Mononuclear cell (primary cell): ENCODE measurements around the gene HIVEP3. TPM values are rescaled to one million over a fixed set of nuclear protein-coding genes. Genes with fewer than 3 reads are reported as not detected.
A peak's percentile ranks its signal among the peaks of the same experiment; 100 is the strongest.

ENCODE experiments used
- H3K27me3 ChIP-seq: 2 replicates; pipeline ENCODE4 v1.6.0; 2011; ENCODE audit warnings: low read length, control low read depth; ENCODE audit not compliant: insufficient read depth
- H3K4me1 ChIP-seq: 2 replicates; pipeline ENCODE4 v1.5.1; 2011; ENCODE audit warnings: mild to moderate bottlenecking, low read length, control low read depth; ENCODE audit not compliant: insufficient read depth
- H3K4me3 ChIP-seq: 2 replicates; pipeline ENCODE4 v1.5.1; 2011; ENCODE audit warnings: mild to moderate bottlenecking, low read length, moderate library complexity
- H3K9me3 ChIP-seq: 2 replicates; pipeline ENCODE4 v1.5.1; 2011; ENCODE audit warnings: low read depth, mild to moderate bottlenecking, control low read depth, low read length
- total RNA-seq: library from RNA; depleted of rRNA; stranded (reverse); fragments of >200 nt; gene quantifications from one replicate; pipeline ENCODE4 v1.2.3, GENCODE V29; 2012

The HIVEP3 gene
- total RNA-seq, 1 donor = 3.9 TPM

DNA sequence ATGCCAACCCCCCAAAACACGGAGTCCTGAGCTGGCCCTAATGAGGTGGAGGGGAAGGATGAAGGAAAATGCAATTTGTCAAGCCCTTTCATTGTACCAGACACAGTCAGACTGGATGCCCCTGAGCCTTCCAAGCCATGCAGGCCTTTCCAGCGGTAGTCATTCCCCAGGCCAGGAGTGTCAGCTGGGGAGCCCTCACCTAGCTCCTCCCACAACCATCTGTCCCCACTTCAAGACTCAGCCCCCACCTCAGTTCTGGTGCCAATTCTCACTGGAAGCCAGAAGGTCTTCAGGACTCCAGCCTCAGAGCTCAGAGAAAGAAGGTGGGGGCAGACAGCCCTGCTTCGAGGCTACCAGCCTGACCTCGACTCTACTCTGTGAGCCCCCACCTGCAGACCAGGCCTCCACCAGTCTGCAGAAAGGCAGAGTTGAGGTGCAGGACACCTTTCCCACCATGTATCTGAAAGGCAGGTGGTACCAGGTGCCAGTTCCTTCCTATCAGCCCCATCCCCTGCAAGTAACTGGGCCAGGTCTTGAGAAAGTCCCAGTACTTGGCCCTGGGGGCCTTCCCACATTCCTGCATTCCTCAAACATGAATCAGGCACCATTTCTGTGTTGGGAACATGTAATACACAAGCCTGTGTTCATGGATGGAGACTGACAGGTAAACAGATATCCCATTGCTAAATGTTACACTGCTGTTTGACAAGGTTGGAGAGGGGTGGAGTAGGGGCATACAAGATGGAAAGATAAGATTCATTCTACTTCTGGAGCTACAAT lies 253.7 kb downstream of the HIVEP3 start:
- Histone ChIP-seq H3K9me3 (no peaks in the 10 kb centered on the region), H3K4me3 (no peak overlapping the region), H3K4me1 (peaks cover 52% of the 10 kb centered on the region), H3K27me3 (no peaks in the 10 kb centered on the region)

DNA sequence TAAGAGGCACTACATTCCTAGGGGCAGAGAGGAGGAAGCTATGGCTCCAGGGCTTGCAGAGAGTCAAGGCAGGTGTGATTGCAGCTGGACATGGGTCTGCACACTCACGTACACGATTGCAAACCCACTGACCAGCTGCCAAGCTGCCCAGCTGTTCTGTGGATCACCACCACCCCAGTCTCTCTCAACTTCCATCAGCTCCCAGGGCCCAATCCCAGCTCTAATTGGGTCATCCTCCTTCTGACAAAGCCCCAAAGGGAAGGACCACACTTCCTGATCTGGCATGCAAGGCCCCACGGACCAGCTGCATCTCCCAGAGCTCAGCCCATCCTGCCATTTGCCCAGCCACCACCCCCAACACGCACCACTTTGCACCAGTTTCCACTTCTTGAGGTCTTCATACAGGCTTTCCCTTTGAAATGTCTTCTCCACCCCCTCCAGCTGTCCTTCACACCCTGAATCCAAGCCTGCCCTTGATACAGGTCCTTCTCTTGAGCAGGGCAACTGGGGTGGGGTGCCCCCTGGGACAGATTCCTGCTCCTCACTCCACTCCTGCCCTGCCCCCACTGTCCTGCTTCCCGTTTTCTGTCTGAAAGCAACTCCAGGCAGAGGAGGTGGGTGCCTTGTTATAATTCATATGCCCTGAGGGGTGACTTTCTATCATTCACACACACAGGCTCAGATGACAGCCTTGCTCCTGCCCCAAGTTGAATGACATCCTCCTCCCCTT lies 254.9 kb downstream of the HIVEP3 start:
- Histone ChIP-seq H3K4me1 (peaks cover 63% of the 10 kb centered on the region), H3K9me3 (no peaks in the 10 kb centered on the region), H3K27me3 (no peaks in the 10 kb centered on the region), H3K4me3 (no peak overlapping the region)

DNA sequence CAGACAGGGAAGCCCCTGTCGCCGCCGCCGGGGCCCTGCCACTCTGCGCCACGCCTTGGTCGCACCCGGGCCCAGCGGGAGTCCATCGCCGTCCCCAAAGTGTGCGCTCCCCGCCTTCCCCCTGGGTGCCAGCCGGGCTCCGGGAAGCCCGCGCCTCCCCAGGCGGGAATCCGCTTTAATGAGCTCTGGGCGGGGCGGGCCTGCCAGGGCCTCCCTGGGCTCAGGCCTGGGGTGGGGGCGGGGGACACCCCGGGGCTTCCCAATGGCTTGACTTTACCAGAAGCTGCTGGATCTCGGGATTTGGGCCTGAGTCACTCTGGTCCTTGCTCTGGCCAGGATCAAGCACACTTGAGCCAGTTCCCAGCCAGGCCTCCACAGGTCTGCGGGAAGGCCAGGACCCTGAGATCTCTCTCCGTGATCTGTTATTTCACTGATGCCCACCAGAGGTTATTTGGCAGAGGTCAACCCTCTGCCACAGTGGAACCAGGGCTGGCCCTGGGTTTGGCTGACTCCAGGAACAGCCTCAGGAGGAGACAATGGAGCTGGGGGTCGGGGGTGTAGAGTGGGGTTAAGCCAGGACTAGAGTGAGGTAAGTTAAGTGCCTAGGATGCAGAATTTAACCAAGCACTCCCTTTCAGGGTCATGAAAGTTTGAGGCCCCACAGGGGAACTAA lies 255.8 kb downstream of the HIVEP3 start:
- peaks cover 70% of the 10 kb centered on the region for H3K4me1 ChIP-seq
- peak overlapping the region; percentile 37 for H3K4me3 ChIP-seq
- no peaks in the 10 kb centered on the region for H3K9me3 ChIP-seq
- H3K27me3 ChIP-seq = no peaks in the 10 kb centered on the region

DNA sequence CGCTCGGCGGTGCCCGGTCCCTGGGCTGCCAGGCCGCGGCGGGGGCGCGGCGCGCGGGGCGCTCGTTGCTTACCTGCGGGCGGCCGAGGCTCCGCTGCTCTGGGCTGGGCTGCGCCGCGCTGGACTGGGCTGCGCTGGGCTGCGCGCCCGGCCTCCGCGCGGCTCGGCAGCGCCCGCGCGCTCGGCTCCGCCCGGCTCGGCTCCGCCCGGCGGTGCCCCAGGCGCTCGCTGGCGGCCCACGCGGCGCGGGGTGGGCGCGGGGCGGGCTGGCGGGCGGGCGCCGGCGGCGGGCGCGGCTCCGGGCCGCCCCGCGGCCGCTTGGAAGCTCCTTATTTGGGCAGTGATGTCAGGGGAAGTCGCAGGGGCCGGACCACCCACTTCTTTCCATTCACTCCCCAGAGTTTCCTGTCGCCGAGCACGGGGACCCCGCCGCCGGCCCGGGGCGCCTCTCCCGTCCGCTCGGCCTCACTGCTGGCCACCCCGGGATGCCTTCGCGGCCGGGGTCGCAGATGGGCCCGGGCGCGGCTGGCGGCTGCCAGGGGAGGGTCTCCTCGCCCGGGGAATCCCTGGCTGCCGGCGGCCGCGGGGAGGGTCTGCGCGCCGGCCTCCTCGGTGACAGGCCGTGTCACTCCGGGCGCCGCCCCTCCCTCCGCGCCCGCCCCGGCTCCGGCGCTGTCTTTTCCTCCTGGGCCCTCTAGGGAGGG lies 256.5 kb downstream of the HIVEP3 start:
- Histone ChIP-seq H3K9me3 (no peaks in the 10 kb centered on the region), H3K4me3 (peak overlapping the region; percentile 53), H3K27me3 (no peaks in the 10 kb centered on the region), H3K4me1 (peaks cover 70% of the 10 kb centered on the region)

DNA sequence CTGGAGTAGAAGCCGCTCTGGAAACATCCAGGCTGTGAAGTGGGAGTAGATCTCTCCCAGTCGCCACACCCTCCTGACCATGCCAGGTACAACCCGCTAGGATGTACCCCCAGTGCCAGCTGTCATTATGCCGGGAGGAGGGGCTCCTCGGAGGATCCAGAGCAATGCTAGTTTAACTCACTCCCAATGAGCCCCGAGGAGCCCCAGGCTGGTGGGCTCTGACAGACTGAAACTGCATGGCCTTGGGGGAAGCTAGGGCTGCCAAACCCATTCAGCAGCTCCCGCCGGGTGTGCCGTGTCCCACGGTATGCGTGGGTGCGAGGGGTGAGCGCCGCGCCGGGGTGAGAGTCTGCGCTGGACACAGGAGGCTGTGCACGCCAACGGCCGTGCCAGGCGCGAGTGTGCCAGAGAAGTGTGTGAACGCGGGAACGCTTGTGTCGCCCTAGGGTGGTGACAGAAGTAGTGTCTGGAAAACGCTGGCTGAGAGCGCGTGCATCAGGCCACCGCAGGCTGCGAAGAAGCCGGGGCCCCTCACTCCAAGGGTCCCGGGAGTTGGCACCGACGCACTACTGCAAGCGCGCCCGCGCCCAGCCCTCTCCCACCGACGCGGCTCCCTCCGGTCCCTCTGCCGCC lies 257.2 kb downstream of the HIVEP3 start:
- Histone ChIP-seq H3K27me3 (no peaks in the 10 kb centered on the region), H3K4me3 (peak overlapping the region; percentile 53), H3K9me3 (no peaks in the 10 kb centered on the region), H3K4me1 (peaks cover 70% of the 10 kb centered on the region)

DNA sequence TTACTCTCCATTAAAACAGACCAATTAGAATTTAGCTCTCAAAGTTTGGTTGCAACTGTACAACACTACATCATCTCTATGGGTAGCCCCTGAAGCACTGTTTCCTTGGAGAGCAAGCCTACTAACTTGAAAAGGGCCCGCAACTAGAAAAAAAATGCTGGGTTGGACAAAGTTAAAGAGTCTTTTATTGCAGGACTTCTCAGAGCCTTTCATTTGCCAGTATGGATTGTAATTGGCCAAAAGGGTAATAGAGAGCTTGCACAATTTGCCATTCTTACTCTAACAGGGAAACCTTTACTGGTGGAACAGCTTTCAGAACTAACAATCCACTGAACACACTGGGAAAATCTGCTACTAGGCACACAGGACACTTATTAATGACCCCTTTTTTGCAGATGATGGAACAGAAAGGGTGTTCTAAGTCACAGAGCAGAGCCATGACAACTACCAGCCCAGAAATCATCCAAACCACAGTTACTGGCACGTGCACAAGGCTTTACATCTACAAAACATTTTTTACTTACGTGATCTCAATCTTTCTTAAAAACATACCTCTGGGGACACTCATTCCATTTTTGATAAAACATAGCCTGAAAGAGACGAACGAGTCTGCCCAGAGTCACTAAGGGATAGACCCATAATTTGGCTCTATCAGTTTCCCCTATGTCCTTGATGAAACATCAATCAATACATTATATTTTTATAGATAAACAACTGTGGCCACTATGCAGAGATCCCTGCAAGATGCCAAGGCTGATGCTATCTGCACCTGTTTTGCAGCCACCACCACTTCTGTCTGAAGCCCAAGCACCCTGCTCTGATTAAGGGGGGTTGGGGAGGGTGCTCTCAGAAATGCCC lies 257.9 kb downstream of the HIVEP3 start:
- H3K4me1 ChIP-seq = peaks cover 75% of the 10 kb centered on the region
- peak overlapping the region; percentile 53 for H3K4me3 ChIP-seq
- H3K27me3 ChIP-seq = no peaks in the 10 kb centered on the region
- H3K9me3 ChIP-seq = no peaks in the 10 kb centered on the region

DNA sequence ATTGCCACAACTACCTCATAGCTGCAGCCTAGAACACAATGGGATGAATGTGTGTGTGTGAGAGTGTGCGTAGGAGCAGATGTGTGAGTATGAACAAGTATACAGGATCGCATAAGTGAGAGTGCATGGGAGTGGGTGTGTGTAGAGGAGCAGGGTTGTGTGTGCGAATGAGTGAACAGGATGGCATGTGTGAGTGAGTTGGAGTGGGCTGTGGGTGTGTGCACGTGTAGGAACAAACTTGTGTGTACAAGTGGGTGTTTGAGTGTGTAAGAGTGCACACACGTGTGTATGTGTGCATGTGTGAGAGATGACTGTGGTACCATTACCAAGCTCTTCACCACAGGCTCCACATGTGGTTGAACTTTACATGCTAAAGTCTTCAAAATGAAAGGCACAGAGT lies 258.8 kb downstream of the HIVEP3 start:
- H3K27me3 ChIP-seq = no peaks in the 10 kb centered on the region
- no peaks in the 10 kb centered on the region for H3K9me3 ChIP-seq
- peaks cover 78% of the 10 kb centered on the region for H3K4me1 ChIP-seq
- H3K4me3 ChIP-seq = no peak overlapping the region

DNA sequence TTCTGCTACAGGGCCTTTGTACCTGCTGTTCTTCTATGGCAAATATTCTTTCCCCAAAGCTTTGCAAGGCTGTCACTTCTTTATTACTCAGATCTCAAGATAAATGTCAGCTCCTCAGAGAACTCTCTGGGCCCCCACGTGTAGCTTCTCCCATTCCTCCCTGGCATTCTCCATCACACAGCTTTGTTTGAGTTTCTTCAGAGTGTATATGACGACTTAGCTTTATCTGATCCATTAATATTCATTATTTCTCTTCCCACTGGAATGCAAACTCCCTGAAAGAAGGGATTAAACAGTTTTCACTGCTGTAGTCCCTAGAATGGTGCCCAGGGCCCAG lies 259.6 kb downstream of the HIVEP3 start:
- no peak overlapping the region for H3K4me3 ChIP-seq
- H3K4me1 ChIP-seq = peaks cover 75% of the 10 kb centered on the region
- no peaks in the 10 kb centered on the region for H3K9me3 ChIP-seq
- no peaks in the 10 kb centered on the region for H3K27me3 ChIP-seq

DNA sequence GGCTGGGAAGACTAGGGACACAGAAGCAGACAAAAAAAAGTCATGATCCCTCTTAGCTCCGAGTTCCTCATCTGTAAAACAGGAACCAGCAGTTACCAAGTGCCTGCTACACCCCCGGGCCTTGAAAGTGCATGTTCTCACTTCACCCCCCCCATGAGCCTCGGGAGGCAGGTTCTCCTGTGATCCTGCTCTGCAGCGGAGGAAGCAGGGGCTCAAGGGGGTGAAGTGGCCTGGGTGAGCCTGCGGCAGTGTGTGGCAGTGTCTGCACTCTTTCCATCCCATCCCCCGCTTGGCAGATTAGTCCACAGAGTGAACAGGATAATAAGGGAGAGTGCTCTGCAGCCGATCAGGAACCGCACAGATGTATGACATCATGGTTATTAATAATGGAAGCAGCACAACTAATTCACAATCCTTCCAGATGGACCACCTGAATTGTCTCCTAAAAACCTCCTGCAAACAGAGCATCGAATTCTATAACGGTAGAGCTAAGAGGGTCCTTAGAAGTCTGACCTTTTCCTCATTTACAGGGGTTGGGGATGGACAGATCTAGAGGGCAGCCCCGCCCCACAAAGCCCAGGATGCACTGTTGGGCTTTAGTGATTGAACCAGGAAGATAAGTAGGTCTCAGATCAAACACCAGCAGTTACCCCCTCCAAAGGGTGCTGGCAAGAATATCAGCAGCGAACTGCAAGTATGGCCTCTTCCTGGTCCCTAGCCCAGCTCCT lies 260.1 kb downstream of the HIVEP3 start:
- H3K27me3 ChIP-seq = no peaks in the 10 kb centered on the region
- H3K4me1 ChIP-seq = peaks cover 70% of the 10 kb centered on the region

DNA sequence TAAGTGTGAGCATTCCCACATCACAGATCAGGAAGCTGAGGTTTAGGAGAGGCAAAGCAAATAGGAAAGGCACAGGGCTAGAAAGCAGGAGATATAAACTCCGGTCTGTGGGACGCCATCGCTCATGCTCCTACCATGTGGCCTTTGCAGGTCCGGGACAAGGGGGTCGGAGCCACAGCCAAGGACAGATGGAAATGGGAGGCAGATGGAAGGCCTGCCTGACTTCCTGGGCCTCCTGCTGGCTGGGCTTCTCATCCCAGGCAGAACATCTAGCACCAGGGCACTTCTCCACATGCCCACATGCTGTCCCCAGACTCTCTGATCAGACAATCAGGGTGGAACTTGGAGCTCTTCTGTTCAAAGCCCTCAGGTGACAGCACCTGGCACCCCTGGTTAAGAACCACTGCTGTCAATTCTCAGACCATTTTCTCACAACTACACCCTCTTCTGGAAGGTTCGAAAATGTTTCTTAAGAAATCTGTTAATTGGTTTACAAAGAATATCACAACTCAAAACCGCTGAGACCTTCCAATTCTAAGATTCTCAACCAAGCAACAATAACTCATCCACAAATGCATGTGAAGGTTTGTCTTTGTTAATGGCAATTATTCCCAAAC lies 260.9 kb downstream of the HIVEP3 start:
- Histone ChIP-seq H3K4me3 (no peak overlapping the region), H3K9me3 (no peaks in the 10 kb centered on the region), H3K4me1 (peaks cover 64% of the 10 kb centered on the region), H3K27me3 (no peaks in the 10 kb centered on the region)

More for the DNA sequence above, 260.1 kb downstream of the HIVEP3 start:
- H3K9me3 ChIP-seq = no peaks in the 10 kb centered on the region
- H3K4me3 ChIP-seq = no peak overlapping the region

DNA sequence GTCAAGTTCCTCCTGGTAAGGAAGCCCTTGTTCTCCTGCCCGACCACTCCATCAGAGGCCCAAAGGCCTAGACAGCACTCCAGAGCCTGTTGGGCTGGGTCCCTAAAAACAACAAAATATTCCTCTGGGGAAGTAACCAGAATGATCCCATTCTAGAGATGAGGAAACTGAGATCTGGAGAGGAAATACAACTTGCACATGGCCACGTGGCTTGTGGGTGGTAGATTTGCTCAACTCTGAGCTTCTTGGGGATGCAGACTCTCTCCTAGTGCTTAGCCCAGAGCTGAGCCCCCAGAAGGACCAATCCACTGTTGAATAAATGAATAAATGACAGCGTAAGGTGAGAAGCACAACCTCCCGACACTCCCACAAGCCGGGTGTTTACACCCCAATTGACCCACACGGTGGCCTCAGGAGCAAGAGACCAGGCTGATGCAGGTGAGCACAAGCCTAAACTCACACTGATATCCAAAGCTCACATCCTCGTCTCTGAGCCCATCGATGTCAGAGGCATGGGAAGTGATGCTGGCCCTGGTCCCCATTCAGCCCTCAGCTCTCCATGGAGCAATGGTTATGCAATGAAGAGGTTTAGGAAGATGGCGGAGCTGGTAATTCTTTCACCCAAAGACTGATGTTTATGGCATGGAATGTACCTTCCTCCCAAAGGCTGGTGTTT lies 261.8 kb downstream of the HIVEP3 start:
- Histone ChIP-seq H3K27me3 (no peaks in the 10 kb centered on the region), H3K4me1 (peaks cover 70% of the 10 kb centered on the region), H3K9me3 (no peaks in the 10 kb centered on the region), H3K4me3 (no peak overlapping the region)

DNA sequence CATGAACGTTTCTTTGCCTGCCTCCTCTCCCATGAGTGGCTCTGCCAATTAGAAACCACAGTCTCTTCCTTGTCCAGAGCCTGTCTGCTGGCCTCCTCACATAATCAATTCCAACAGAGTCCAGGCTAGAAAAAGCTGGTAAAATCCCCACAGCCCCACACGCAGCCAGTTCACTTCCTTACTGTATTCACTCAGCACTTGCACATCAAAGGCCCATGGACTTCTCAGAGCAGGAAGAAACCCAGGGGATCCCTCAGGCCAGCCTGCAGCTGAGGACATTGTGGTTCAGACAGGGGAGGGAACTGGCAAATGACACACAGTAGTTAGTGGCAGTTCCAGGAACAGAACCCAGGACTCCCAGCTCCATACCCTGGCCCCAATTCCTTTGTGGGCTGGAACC lies 262.7 kb downstream of the HIVEP3 start:
- Histone ChIP-seq H3K27me3 (no peaks in the 10 kb centered on the region), H3K4me3 (no peak overlapping the region), H3K4me1 (peaks cover 63% of the 10 kb centered on the region), H3K9me3 (no peaks in the 10 kb centered on the region)

DNA sequence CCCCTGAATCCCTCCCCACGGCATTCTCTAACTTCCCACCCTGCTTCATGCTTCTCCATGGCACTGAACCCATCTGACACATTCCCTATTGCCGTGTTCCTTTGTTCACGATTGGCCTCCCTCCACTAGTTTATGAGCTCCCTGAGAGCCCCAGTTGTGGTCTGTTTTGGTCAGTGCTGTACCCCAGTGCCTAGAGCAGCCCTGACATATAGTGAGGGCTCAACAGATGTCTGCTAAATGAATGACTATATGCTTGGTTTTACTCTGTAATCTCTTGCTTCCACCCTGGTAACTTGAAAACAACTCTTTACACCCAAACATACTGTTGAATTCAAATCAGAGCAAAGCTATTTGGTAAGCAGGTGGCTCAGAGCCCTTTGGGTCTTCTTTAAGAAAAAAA lies 263.1 kb downstream of the HIVEP3 start:
- Histone ChIP-seq H3K4me3 (no peak overlapping the region), H3K4me1 (peaks cover 63% of the 10 kb centered on the region), H3K27me3 (no peaks in the 10 kb centered on the region), H3K9me3 (no peaks in the 10 kb centered on the region)
